Sigmoid colon (tissue), 3 donors: Measurements from ENCODE around the gene ELL3.

Experiments
- POLR2A ChIP-seq, 2 donors: fragments of 450-650 bp; IDR thresholded peaks; one replicate each; pipeline ENCODE4 v1.6.1; 2016; ENCODE audit warnings: antibody characterized with exemption in 2 of 2, mild to moderate bottlenecking in 2 of 2, moderate library complexity in 2 of 2
- TF ChIP-seq, protein P1 (sequence below), 4 experiments: fragments of 450-650 bp in 3 of 4; fragments of 200-600 bp in 1 of 4; IDR thresholded peaks; one replicate each; pipeline ENCODE4 v1.5.1; 2016 to 2019; ENCODE audit warnings: antibody characterized with exemption in 4 of 4, mild to moderate bottlenecking in 3 of 4, moderate library complexity in 2 of 4

- TF ChIP-seq POLR2A (IDR thresholded peaks at IDR 0.05): no peak
- TF ChIP-seq, protein P1, sequence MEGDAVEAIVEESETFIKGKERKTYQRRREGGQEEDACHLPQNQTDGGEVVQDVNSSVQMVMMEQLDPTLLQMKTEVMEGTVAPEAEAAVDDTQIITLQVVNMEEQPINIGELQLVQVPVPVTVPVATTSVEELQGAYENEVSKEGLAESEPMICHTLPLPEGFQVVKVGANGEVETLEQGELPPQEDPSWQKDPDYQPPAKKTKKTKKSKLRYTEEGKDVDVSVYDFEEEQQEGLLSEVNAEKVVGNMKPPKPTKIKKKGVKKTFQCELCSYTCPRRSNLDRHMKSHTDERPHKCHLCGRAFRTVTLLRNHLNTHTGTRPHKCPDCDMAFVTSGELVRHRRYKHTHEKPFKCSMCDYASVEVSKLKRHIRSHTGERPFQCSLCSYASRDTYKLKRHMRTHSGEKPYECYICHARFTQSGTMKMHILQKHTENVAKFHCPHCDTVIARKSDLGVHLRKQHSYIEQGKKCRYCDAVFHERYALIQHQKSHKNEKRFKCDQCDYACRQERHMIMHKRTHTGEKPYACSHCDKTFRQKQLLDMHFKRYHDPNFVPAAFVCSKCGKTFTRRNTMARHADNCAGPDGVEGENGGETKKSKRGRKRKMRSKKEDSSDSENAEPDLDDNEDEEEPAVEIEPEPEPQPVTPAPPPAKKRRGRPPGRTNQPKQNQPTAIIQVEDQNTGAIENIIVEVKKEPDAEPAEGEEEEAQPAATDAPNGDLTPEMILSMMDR (IDR thresholded peaks at IDR 0.05): no peak
Measured at GRCh38 chr15:43794269-43795037, 17.7 kb upstream of the ELL3 start.
